ENCODE results near the gene TXNL1.

- no peak for TF ChIP-seq EZH2 (IDR thresholded peaks at IDR 0.05; ENCODE audit: borderline replicate concordance, low read length)
- TF ChIP-seq CTCF (conservative IDR thresholded peaks at IDR 0.05 in 1 of 2, IDR thresholded peaks at IDR 0.05 in 1 of 2; ENCODE audit: extremely low read depth in 1 of 2, insufficient read depth in 1 of 2, low read depth in 1 of 2, low read length in 2 of 2) = no peak
Observed at GRCh38 chr18:56606618-56607017, 31.8 kb downstream of the TXNL1 start.
